Measurements from ENCODE around the gene NAP1L4.
A peak's percentile ranks its signal among the peaks of the same experiment; 100 is the strongest.
"Not testable (repeated sequence)": the region's sequence is repeated elsewhere in the genome, so short reads cannot be mapped to it uniquely, and the experiment has no call there.

Gene NAP1L4

DNA sequence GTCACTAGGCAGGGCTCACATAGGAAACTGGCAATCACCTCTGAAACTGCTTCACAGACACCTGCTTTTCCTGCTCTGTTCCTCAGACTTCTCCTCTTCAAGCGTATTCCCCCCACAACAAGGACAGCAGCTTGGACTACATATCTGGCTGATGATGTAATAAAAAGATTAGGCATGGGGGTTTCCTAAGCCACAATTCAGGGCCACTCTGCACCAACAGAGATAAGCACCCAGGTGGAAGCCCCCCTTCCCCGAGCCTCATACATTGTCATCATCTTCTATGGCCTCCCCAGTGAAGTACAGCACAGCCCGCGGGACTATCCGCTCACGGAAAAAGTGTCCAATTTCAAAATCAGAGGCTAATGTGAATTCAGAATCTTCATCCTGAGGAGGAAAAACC lies 37.9 kb downstream of the NAP1L4 start:
- peak; percentile 14 for DNase-seq

DNA sequence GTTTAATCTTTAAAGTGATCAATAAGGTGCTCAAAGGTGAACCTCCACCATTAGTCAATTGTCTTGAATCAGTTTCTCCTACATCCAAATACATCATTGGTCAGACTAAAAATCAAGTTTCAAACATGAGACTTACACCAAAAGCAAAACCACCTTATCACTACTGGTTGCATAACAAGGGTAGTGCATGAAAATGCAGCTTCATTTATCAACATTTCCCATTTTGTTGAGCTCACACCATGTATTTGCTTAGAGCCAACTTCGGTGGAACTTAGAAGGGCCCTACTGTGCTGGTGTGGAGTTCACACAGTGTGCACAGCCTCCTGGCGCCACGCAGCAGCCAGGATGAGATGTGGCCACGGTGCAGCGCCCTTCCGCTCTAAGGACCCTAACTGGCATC lies 39.8 kb downstream of the NAP1L4 start:
- DNase-seq, result no peak

DNA sequence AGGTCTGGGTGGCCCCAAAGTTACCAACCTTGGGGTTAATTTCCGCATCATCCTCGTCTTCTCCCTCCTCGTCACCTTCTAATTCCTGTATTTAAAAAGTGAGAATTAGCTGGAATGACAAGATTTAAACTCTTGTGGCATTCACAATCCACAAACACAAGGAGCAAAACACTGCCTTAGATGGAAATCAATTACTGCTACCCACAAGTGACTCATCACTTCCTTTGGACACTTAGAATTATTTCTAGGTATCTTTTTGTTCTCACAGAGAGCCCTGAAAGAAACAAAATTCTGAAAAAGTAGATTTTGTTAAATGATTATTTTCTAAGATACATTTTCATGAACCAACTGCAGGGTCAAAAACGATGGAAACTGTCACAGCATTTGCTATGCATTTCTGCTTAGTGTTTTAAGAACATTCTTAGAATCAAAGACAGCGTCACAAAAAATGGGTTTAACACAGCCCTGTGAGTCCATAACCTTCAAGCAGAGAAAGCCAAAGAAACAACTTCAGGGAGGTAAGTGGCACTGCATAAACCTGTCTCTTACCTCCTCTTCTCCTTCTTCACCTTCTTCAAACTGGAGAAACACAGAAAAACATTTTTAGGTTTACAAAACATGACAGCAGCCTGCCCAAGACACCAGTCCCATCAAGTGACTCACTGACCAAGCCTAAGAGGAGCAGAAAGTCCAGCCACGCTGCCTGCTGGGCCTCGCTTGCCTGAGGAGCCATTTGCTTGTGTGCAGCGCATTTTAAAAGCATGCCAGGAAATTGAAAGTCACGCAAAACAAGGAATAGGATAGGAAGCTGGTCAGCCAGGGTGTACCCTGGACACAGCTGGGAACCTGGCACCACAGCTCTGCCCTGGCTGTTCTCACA lies 40.7 kb downstream of the NAP1L4 start:
- DNase-seq, result no peak

DNA sequence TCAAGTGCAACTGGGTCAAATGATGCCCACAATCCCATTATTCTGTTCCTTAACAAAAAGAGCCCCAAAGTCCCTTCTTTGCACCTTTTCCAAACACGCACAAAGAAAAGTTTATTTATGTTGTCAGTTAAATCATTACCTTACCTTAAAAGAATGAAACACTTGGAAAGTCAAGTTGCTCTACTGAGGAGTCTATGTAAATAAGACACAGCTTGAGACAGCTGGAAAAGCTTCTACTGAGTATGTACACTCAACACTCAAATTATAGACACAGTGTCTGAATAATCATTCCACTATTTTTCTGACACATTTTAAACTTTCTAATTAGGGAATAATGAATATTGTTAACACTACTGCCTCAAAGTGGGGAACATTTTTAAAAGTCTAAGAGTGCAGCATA lies 41.3 kb downstream of the NAP1L4 start:
- DNase-seq, result no peak

DNA sequence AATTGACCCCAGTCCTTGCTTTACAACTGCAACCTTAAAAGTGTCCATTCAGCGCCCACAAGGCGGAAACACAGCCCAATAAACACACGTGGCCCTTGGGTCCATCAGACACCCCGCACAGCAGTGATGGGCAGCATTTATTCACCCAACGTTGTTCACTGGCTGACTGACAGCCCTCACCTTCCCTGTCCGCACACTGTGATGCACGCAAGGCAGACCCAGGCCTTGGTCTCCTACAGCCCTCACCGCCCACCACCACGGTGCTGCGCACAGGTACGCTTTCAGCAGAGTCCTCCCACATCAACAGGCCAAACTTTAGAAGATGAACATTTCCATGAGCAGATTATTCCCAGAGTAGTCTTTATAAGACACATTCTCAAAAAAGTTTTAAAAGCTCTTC lies 42.2 kb downstream of the NAP1L4 start:
- DNase-seq, result no peak

DNA sequence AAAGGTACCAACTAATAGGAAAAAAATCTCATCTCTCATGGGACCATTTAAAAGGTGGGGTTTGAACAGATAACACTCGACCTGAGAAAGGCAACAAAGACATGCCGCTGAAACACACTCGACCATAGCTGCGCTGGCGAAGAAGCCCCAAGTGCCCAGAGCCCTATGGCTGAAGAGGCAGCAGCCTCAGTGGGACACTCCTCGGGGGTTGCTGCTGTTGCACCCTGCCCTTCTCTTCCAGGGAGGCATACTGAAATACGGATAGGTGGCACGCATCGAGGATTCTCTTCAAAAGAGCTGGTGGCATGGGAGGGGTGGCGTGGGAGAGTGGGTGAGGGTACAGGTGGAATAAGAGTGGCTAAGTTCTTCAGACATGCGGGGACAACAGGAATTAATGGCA lies 44.4 kb downstream of the NAP1L4 start:
- DNase-seq, result no peak

DNA sequence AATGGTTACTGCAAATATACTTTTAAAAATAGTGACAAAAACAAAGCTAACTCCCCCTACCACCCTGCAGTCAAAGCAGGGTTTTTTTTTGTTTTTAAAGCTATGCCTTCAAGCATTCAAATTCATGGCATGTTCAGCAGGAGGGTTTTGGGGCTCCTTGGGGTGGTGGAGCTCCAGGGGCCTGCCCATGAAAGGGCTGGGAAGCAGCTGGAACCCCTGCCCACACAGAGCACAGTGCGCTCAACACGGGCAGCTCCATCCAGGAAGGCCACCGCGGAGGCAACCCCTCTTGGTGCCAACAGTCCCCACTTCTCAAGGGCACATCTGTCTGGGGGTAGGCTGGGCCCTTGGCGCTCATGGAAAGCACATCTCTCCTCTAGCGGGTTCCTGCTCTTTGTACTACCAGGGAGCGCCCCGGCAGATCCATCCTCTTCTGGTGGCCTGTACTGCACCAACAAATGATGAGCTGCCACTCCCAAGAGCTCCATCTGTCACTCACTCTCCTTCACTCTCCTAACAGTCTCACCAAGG lies 46.3 kb downstream of the NAP1L4 start:
- no peak for DNase-seq

DNA sequence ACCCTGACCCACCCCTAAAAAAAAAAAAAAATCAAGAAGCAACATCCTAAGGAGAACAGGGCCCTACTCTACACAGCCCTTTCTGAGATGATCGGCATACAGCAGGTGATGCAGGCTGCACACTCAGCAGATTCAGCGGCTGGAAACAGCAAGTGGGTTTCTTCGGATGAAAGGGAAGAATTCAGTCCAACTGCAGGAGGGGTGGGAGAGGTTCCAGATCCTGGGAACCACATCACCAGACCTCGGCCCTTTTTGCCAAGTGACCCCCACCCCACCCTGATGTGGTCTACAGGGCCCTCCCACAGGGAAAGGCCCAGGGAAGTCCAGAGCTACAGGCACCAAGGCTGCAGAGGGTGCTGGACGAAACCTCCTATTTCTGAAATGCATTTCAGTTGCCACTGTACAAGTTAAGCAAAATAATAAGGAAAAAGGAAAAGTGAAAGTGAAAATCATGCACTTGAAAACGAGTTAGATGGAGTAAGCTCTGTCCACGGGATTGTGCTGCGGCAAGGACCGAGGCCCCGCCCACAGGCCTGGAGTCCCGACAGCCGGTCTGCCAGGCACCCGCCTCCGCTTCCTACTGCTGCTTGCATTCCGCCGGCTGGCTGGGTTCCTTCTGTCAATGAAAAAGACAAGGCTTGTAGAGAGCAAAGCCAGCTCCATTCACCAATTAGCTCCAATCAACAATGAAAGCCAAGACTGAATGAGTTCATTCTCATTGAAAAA lies 46.9 kb downstream of the NAP1L4 start:
- DNase-seq, result peak; percentile 70

DNA sequence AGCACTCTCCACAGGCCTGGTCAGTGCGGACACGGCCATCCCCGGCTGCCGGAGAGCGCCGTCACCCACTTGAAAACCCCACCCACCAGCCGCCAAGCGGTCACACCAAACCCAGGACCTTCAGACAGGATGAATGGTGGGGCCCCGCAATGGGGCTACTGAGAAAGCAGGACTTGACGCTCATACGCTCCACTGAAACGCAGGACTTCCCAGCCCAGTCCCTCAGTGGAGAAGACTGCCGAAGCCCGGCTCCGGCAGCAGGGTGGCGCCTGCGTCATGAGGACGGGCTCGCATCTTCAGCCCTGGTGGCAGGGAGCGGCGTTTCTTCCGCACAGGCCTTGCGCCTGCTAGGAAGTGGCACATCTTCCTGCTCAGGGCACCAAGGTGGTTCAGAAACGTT lies 47.6 kb downstream of the NAP1L4 start:
- no peak for DNase-seq

DNA sequence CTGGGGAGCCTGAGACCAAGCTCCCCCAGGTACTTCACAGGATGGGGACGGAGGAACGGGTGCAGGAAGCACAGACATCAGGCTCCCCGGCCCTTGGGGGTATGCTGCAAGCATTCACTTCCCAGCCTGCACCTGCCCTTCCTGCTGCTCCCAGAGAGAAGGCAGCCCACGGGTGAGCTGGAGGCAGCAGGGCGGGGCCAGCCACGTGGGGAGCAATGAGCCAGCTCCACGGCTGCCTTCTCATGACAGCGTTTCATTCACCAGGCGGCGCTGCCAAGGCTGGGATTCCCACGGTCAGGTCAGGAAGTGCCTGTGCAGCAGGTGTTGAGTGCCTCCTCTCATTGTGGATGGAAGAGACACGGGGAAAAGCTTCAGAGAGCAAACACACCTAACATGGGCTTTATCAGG lies 48.4 kb downstream of the NAP1L4 start:
- DNase-seq, result peak; percentile 71

DNA sequence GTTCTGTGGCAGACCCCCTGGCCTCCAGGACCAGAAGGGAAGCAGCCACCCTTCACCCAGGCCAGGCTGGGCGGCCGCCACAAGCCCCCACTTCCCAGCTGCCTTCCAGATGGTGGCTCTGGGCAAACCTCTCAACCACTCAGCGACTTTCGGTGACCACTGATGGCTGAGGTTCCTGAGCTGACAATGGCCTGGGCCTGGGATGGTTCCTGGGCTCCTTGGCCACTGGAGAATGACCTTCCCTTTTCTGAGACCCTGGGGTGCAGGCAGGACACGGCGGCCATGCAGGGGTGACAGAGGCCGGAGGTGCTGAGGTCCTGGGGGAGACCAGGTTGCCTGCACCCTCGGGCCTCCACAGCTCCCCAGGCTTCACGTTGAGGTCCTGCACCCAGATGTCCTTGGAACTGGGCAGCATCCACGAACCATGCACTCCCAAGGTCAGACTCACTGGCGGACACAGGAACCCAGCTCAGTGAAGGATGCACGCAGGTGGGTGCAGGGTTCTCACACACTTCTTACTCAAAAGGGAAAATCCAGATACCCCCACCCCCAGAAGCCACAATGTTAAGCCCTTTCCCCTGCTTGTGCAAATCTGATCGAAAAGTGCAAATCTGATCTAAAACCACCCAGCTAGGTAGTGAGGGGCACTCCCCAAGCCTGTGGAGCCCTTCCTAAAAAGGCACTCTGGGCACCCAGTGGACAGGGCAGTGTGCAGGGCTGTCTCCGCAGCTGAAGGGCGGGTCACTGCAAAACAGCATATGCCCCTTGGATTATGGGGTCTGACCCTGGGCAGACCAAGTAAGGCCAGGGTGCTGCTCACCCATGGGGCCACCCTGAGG lies 49.0 kb downstream of the NAP1L4 start:
- no peak for DNase-seq

DNA sequence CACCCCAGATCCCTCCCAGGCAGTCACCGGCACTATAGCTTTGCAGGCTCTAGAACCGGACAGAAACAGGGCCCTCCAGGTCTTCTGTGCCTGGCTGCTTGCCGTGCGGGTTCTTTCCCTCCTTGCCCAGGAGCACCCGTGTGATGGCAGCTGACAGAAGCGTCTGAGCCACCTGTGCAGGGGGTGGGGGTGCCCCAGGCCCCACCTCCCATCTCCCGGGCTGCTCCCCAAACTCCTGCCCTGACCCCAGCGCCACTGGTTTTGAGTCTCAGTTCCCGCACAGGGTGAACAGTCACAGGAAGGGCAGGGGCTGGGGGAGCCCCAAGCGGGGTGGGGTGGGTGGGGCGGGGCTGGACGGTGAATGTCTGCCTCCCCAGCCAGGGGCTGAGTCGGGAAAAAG lies 49.7 kb downstream of the NAP1L4 start:
- no peak for DNase-seq

DNA sequence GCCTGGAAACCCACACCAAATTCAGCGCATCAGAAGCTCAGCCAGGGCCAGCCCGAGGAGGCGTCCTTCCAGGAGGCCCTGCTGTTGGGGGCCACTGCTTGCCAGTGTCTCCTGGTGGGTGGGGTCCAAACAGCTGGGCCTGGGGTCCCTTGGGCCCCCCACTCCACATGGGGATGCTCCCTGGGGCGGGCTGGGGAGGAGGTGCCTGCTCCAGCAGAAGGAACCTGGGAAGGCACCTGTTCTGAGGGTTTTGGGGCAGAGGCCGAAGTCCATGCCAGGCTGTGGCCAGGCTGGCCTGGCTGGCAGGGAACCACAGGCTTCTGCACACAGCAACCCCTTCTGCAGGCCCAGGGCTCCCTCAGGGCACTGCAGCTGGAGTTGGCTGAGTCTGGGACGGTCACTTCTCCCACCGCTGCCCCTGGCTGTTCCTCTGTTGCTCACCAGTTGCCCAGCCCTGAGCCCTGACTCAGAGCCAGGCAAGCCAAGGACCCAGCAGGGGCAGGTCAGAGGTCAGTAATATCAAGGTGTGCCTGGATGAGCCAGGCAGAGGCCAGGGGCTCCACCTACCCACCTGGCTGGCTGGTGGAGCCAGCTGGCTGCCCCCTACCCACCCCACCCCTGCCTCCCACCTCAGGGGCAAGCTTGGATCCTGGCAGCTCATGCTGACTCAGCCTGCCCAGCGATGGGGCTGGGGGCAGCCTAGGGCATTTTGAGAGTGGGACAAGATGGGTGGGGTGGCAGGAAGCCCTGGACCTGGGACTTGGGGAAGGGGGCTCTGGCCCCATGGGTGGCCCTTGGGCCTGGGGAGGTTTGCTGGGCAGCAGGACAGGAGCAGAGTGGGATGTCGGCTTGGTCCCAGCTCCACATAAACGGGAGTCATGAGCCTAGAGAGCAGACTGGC lies 51.0 kb downstream of the NAP1L4 start:
- DNase-seq, result no peak

DNA sequence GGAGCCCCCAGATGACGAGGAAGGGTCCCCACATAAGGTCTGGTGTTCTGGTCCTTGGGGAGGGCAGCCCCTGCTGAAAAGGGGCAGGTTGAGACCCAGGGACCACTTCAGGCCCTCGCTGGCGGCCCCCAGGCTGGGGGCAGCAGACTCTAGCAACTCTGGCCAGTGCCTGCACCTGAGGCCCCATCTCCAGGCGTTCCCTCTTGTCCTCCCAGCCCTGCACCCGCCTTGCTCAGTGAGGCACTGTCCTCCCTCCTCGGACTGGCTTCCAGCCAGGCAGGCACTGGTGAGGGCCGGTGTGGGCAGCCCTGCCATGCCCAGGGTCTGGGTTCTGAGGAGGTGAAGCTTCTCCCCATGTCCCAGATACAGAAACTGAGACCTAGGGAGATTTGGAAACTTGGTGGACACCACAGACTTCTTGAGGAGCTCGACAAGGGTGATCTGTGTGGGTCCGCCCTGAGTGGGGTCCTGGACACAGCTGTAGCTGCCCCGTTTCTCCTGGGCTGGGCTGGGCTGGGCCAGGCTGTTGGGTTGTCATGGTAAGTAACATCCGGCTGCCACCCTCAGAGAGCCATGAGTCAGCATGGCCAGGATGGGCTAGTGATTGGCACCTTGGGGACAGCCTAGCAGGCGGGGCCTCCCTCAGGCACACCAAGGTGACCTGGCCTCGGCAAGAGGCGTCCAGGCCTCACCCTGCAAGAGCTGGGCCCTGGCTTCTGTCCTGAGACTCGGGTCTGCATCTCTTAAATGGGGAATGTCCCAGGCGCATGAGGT lies 51.8 kb downstream of the NAP1L4 start:
- DNase-seq, result peak; percentile 37

DNA sequence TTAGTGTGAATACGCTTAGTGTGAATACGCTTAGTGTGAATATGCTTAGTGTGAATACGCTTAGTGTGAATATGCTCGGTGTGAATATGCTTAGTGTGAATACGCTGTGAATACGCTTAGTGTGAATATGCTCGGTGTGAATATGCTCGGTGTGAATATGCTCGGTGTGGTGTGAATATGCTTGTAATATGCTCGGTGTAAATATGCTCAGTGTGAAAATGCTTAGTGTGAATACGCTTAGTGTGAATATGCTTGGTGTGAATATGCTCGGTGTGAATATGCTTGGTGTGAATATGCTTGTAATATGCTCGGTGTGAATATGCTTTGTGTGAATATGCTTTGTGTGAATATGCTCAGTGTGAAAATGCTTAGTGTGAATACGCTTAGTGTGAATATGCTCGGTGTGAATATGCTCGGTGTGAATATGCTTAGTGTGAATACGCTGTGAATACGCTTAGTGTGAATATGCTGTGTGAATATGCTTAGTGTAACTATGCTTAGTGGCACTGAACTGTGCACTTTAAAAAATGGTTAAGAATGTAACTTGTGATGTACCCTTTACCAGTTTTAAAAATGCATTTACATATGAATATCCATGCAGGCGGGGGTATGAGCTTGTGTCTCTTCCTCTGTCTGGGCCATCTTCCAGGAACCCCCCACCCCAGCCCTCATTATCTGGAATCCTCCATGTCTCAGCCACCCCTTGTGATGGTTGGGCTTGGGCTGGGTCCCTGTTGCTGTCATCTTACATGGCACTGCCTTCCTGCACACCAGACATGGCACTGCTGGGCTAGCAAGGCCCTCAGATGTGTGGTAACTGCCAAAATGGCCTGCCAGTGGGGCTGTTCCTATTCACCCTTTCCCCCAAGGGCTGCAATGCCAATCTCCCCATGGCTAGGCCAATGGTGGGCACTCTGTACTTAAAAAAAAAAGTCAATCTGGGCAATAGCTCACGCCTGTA lies 53.4 kb downstream of the NAP1L4 start:
- not testable (repeated sequence) for DNase-seq

DNA sequence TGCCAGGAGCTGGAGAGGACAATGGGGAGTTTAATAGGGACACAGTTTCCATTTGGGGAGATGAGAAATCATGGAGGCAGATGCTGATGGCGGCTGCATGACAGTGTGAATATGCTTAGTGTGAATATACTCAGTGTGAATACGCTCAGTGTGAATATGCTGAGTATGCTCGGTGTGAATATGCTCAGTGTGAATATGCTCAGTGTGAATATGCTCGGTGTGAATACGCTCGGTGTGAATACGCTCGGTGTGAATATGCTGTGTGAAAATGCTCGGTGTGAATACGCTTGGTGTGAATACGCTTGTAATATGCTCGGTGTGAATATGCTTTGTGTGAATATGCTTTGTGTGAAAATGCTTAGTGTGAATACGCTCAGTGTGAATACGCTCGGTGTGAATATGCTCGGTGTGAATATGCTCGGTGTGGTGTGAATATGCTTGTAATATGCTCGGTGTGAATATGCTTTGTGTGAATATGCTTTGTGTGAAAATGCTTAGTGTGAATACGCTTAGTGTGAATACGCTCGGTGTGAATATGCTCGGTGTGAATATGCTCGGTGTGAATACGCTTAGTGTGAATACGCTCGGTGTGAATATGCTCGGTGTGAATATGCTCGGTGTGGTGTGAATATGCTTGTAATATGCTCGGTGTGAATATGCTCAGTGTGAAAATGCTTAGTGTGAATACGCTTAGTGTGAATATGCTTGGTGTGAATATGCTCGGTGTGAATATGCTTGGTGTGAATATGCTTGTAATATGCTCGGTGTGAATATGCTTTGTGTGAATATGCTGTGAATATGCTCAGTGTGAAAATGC lies 54.3 kb downstream of the NAP1L4 start:
- not testable (repeated sequence) for DNase-seq

DNA sequence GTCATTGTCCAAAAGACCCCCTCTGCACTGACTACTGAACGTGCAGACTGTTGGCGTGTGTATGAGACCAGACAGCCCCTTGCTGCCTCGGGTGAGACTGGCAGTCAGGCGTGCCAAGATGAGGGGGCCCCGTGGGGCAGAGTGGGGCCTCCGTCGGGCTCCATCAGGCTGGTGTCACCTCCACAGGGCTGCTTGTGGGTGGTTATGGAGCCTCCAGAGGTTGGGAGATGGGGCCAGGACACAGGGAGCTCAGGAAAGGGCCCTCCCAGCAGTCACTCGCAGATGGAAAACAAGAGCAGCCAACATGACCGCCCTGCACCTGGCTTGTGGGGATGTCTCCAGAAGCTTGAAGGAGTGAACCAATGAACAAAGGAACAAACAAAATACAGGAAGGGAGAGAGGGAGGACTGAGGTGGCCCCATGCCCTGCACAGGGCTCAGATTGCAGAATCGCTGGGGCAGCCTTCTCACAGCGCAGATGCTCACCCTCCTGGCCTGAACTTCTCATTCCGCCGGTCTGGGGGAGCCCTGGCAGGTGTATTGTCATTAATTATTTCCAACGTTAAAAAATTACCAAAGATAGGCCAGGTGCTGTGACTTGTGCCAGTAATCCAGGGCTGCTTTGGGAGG lies 57.4 kb downstream of the NAP1L4 start:
- DNase-seq, result no peak

DNA sequence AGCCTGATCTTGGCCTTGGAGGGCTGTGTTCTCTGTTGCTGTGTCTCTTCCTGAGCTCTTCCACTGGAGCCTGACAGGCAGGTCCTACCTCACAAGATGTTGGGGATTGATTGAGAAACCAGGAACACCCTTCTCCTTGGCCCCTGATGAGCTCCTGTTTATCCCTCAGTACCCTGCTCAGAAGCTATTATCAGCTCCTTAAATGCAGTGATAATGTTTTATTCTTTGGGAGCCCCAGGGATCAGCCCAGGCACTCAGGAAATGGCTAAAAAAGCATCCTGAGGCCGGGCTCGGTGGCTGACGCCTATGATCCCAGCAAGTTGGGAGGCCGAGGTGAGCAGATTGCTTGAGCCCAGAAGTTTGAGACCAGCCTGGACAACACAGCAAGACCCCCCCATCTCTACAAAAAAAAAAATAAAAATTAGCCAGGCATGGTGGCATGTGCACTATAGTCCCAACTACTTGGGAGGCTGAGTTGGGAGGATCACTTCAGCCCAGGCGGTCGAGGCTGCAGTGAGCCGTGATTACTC lies 58.0 kb downstream of the NAP1L4 start:
- no peak for DNase-seq

Measured in NCI-H226 (cell line).